GM23338 (cell line): ENCODE data around the gene MINDY4.

Experiments
- CREB1 ChIP-seq: fragments of 250-450 bp; sonication (Bioruptor Pico); IDR thresholded peaks from 2 replicates; pipeline ENCODE4 v1.5.0; 2020; ENCODE audit warnings: low read depth, mild to moderate bottlenecking, moderate library complexity
- EZH2 ChIP-seq: fragments of 200-600 bp; sonication (generic); IDR thresholded peaks from one replicate; pipeline ENCODE4 v1.8.0; 2017; ENCODE audit warnings: antibody characterized with exemption, mild to moderate bottlenecking, low read depth; ENCODE audit not compliant: unreplicated experiment
- EZH2phosphoT487 ChIP-seq: fragments of 200-600 bp; sonication (generic); IDR thresholded peaks from one replicate; pipeline ENCODE4 v1.8.1; 2018; ENCODE audit warnings: antibody characterized with exemption; ENCODE audit not compliant: unreplicated experiment
- JUNB ChIP-seq: IDR thresholded peaks from one replicate; pipeline ENCODE4 v1.6.1; 2016; ENCODE audit warnings: antibody characterized with exemption; ENCODE audit not compliant: unreplicated experiment
- NANOG ChIP-seq: IDR thresholded peaks from 2 replicates; pipeline ENCODE4 v1.6.1; 2016; ENCODE audit warnings: antibody characterized with exemption, borderline replicate concordance
- POLR2AphosphoS5 ChIP-seq: IDR thresholded peaks from 2 replicates; pipeline ENCODE4 v1.6.1; 2016; ENCODE audit warnings: antibody characterized with exemption, low read depth
- STAT1 ChIP-seq: IDR thresholded peaks from one replicate; pipeline ENCODE4 v1.6.1; 2016; ENCODE audit warnings: antibody characterized with exemption; ENCODE audit not compliant: unreplicated experiment
- ZNF114 ChIP-seq: fragments of 250-450 bp; sonication (Bioruptor Pico); IDR thresholded peaks from 2 replicates; pipeline ENCODE4 v1.5.0; 2020; ENCODE audit warnings: mild to moderate bottlenecking, moderate library complexity
- ZNF331 ChIP-seq: fragments of 250-450 bp; sonication (Bioruptor Pico); IDR thresholded peaks from 2 replicates; pipeline ENCODE4 v1.5.0; 2020; ENCODE audit warnings: low read depth, mild to moderate bottlenecking, moderate library complexity
- TF ChIP-seq, protein P1 (sequence below), 2 experiments: fragments of 200-600 bp in 1 of 2; sonication (generic) in 1 of 2; conservative IDR thresholded peaks; 2 replicates each; pipeline versions ENCODE4 v1.5.1 to v1.6.1; 2016 to 2017; ENCODE audit warnings: antibody characterized with exemption in 2 of 2, low read depth in 2 of 2, mild to moderate bottlenecking in 2 of 2, moderate library complexity in 1 of 2
- TF ChIP-seq, protein P2 (sequence below): IDR thresholded peaks from one replicate; pipeline ENCODE4 v1.6.1; 2018; ENCODE audit warnings: antibody characterized with exemption; ENCODE audit not compliant: unreplicated experiment
- TF ChIP-seq, protein P3 (sequence below): IDR thresholded peaks from 2 replicates; pipeline ENCODE4 v1.6.1; 2016; ENCODE audit warnings: antibody characterized with exemption

DNA sequence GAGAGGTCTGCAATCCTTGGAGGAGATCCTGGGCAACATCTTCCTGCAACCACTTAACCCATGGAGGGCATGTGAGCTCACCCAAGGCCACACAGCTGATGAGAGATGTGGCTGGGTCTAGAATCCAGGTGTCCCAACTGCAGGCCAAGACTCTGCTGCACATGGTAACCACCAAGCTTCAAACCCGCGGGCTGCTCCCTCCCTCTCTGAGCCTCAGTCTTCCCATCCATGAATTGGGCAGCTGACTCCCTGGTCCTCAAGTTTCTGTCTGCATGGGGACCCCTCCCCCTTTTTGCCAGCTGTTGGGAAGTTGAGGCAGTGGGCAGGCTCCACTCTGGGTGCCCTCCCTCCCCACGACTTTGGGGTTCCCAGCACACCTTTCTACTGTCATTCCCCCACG, 40.2 kb upstream of the MINDY4 start:
- no peak for TF ChIP-seq EZH2
- TF ChIP-seq, protein P1, sequence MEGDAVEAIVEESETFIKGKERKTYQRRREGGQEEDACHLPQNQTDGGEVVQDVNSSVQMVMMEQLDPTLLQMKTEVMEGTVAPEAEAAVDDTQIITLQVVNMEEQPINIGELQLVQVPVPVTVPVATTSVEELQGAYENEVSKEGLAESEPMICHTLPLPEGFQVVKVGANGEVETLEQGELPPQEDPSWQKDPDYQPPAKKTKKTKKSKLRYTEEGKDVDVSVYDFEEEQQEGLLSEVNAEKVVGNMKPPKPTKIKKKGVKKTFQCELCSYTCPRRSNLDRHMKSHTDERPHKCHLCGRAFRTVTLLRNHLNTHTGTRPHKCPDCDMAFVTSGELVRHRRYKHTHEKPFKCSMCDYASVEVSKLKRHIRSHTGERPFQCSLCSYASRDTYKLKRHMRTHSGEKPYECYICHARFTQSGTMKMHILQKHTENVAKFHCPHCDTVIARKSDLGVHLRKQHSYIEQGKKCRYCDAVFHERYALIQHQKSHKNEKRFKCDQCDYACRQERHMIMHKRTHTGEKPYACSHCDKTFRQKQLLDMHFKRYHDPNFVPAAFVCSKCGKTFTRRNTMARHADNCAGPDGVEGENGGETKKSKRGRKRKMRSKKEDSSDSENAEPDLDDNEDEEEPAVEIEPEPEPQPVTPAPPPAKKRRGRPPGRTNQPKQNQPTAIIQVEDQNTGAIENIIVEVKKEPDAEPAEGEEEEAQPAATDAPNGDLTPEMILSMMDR (conservative IDR thresholded peaks at IDR 0.05; ENCODE audit: low read depth in 2 of 2): no peak
- TF ChIP-seq, protein P2, sequence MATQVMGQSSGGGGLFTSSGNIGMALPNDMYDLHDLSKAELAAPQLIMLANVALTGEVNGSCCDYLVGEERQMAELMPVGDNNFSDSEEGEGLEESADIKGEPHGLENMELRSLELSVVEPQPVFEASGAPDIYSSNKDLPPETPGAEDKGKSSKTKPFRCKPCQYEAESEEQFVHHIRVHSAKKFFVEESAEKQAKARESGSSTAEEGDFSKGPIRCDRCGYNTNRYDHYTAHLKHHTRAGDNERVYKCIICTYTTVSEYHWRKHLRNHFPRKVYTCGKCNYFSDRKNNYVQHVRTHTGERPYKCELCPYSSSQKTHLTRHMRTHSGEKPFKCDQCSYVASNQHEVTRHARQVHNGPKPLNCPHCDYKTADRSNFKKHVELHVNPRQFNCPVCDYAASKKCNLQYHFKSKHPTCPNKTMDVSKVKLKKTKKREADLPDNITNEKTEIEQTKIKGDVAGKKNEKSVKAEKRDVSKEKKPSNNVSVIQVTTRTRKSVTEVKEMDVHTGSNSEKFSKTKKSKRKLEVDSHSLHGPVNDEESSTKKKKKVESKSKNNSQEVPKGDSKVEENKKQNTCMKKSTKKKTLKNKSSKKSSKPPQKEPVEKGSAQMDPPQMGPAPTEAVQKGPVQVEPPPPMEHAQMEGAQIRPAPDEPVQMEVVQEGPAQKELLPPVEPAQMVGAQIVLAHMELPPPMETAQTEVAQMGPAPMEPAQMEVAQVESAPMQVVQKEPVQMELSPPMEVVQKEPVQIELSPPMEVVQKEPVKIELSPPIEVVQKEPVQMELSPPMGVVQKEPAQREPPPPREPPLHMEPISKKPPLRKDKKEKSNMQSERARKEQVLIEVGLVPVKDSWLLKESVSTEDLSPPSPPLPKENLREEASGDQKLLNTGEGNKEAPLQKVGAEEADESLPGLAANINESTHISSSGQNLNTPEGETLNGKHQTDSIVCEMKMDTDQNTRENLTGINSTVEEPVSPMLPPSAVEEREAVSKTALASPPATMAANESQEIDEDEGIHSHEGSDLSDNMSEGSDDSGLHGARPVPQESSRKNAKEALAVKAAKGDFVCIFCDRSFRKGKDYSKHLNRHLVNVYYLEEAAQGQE: no peak
- no peak for TF ChIP-seq JUNB
- TF ChIP-seq EZH2phosphoT487: no peak
- TF ChIP-seq ZNF331 (CRISPR knock-in tag): no peak
- no peak for TF ChIP-seq POLR2AphosphoS5
- no peak for TF ChIP-seq NANOG
- no peak for TF ChIP-seq CREB1 (CRISPR knock-in tag)
- TF ChIP-seq, protein P3, sequence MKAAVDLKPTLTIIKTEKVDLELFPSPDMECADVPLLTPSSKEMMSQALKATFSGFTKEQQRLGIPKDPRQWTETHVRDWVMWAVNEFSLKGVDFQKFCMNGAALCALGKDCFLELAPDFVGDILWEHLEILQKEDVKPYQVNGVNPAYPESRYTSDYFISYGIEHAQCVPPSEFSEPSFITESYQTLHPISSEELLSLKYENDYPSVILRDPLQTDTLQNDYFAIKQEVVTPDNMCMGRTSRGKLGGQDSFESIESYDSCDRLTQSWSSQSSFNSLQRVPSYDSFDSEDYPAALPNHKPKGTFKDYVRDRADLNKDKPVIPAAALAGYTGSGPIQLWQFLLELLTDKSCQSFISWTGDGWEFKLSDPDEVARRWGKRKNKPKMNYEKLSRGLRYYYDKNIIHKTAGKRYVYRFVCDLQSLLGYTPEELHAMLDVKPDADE: no peak
- no peak for TF ChIP-seq STAT1
- no peak for TF ChIP-seq ZNF114 (CRISPR knock-in tag)
